Omental fat pad (tissue), 4 donors: ENCODE results near the gene DEDD. TPM values are rescaled to one million over a fixed set of nuclear protein-coding genes. Genes with fewer than 3 reads are reported as not detected.

Experiments
- ATAC-seq: fragments of 150-250 bp; one replicate; pipeline ENCODE4 v1.9.1; 2016; ENCODE audit warnings: mild to moderate bottlenecking, moderate library complexity; ENCODE audit not compliant: low FRiP score
- DNase-seq: peaks from one replicate; pipeline ENCODE4 v3.0.0-alpha.2; 2019; ENCODE audit warnings: low spot score
- CTCF ChIP-seq, 3 donors: fragments of 450-650 bp; IDR thresholded peaks; one replicate each; pipeline ENCODE4 v1.5.1; 2016 to 2017; ENCODE audit warnings: antibody characterized with exemption in 3 of 3, mild to moderate bottlenecking in 3 of 3, moderate library complexity in 2 of 3
- total RNA-seq, 4 donors: library from RNA; depleted of rRNA; stranded (reverse); fragments of >200 nt; gene quantifications; one replicate each; pipeline ENCODE4 v1.1.0, GENCODE V29; 2016

DEDD gene
- total RNA-seq, 4 donors from 2014 or later: 32.0 to 54.8 (median 43.1) TPM

DNA sequence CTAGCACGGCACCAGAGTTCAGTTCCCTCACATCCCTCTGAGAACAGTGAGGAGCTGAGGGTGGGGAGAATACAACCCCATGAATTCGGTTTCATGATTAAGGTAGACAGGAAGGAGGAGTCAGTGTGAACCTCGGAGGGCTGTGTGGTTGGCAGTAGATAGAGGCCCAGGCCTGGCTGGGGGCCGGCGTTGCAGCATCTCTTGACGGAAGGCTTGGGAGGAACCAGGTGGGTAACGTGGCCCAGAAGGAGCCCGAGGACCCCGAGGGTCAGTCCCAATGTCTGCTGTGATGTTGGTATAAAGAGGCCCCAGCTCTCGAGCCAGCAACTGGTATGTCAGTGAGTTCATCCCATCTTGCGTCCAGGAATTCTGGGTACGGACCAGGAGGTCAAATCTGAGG, 39.2 kb upstream of the DEDD start:
- TF ChIP-seq CTCF (IDR thresholded peaks at IDR 0.05): no peak

DNA sequence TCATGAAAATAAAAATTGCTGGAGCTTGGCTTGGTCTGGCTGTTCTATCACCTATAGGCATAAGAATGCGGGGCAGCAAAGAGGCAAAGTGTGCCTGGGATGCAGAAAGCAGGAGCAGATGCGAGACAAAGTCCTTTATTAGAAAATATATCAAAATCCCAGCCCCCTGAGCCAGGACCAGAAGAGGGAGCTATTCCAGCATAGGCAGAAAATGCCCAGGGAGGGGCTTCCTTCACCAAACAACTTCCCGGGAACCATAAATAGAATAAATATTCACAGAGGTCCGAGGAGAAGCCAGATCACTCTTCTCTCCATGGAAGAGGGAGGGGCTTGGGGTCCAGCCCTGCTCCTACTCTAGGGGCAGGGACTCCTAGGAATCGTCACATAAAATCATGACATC, 38.7 kb upstream of the DEDD start:
- no peak for DNase-seq

More for the DNA sequence above, 39.2 kb upstream of the DEDD start:
- no peak for ATAC-seq
- no peak for DNase-seq

DNA sequence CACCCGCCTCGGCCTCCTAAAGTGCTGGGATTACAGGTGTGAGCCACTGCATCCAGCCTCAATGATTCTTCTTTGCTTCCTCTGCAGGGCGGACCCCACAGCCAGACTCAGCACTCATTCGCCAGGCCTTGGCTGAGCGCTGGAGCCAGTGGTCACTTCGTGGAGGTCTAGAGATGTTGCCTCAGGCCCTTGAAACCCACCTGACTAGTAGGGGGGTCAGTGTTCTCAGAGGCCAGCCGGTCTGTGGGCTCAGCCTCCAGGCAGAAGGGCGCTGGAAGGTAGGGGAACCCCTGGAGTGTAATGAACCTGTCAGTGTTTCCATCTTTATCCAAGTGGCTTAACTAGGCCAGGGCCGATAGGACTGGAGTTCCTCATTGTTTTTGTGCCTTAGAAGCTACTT, 36.4 kb upstream of the DEDD start:
- DNase-seq (no peak), ATAC-seq (no peak)
- TF ChIP-seq CTCF (IDR thresholded peaks at IDR 0.05): no peak

More for the DNA sequence above, 38.7 kb upstream of the DEDD start:
- TF ChIP-seq CTCF (IDR thresholded peaks at IDR 0.05): no peak
- ATAC-seq: no peak

GRCh38 chr1:161166669-161167548, 34.4 kb upstream of the DEDD start:
- ATAC-seq: no peak
- no peak for TF ChIP-seq CTCF (IDR thresholded peaks at IDR 0.05)
- no peak for DNase-seq

- no peak for TF ChIP-seq CTCF (IDR thresholded peaks at IDR 0.05)
- ATAC-seq: peak; percentile 99
- peak; percentile 86 for DNase-seq
These were observed 33.5 kb upstream of the DEDD start, which contains the start of gene PPOX for GRCh38 chr1:161165742-161166668. Gene PPOX, plus strand, starts transcription at chr1:161166426. Its CDS starts 422 bp downstream, at chr1:161166848.

DNA sequence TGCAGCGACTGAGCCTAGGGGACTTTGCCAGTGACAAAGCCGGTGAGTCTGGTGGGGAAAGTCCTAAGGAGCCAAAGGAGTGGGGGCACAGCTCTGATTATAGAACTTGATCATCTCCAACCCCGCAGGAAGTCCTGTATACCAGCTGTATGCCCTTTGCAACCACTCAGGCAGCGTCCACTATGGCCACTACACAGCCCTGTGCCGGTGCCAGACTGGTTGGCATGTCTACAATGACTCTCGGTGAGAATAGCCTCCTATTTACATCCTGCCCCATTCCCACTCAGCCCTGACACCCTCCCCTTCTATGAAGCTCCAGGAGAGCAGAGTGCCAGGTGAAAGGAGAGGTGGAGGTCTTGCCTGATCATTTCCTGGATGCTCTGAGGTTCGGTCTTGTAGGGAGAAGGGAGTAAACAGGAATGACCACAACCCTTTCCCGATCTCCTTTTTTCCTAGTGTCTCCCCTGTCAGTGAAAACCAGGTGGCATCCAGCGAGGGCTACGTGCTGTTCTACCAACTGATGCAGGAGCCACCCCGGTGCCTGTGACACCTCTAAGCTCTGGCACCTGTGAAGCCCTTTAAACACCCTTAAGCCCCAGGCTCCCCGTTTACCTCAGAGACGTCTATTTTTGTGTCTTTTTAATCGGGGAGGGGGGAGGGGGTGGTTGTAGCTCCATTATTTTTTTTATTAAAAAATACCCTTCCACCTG, 32.6 kb upstream of the DEDD start:
- no peak for DNase-seq
- no peak for ATAC-seq
- TF ChIP-seq CTCF (IDR thresholded peaks at IDR 0.05): no peak
